ENCODE results near the gene LYST. TPM values are rescaled to one million over a fixed set of nuclear protein-coding genes. Genes with fewer than 3 reads are reported as not detected.

LYST gene
- total and polyA plus RNA-seq, 4 experiments from 2014 or later = 4.2 to 35.2 (median 21.0) TPM

DNA sequence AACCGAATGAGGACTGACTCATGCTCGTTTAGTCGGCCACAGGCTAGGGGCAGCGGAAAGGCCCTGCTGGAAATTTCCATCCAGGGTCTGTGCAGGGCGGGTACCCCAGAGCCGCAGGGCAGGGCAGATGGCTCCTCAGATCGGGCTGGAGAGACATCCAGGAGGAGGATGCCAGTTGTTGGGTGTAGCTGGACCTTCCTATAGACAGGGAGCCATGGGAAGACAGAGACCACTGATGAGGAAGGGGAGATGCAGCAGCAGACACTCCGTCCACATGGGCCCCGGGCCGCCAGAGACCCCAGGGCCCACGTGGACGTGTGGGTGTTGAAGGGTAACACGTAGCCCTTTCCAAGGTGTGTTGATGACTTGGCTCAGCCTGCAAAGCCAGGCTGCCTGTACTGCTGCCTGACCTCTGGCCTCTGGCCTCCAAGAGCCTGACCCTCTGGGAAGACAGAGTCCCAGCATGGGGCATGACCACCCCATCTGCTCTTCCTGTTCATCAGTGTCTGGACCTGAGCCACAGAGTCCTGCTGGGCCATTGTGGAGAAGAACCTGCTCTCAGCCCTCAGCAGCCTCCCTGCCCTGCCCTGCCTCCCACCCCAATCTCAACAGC, 221.9 kb downstream of the LYST start:
- peaks cover 0 to 2% of the 10 kb centered on the region in 2 donors for H3K36me3 Mint-ChIP-seq
- peak overlapping the region in 2 of 7 donors; percentile 40 to 67 for H3K27ac Mint-ChIP-seq
- intact Hi-C loops (cut with micrococcal nuclease) = loop anchor here (5.0 kb wide), 2 partner anchors 142 to 223 kb away; partner anchors contain the start of genes B3GALNT2 and LYST
- peaks cover 21 to 51% (median 33%) of the 10 kb centered on the region in 4 donors for H3K4me1 Mint-ChIP-seq
- H3K4me3 ChIP-seq (ENCODE audit: low read length in 2 of 2) = no peak overlapping the region
- H3K4me3 Mint-ChIP-seq = no peak overlapping the region
- no peaks in the 10 kb centered on the region for H3K9me3 ChIP-seq (ENCODE audit: control insufficient read depth in 1 of 2, low read length in 2 of 2)
- H3K27me3 ChIP-seq (ENCODE audit: insufficient read depth, low read length) = peaks cover 9% of the 10 kb centered on the region
- H3K4me1 ChIP-seq (ENCODE audit: insufficient read depth, low read length) = peaks cover 35% of the 10 kb centered on the region
- no peaks in the 10 kb centered on the region for H3K9me3 Mint-ChIP-seq
- no peak for DNase-seq
- H3K36me3 ChIP-seq (ENCODE audit: insufficient read depth, low read length) = no peaks in the 10 kb centered on the region
- peaks cover 4 to 17% of the 10 kb centered on the region in 2 donors for H3K27me3 Mint-ChIP-seq
- POLR2A ChIA-PET (ENCODE audit: partially characterized antibody) = no interaction called here
- no peak overlapping the region for H3K27ac ChIP-seq (ENCODE audit: low read depth, low read length)
- CTCF ChIA-PET (ENCODE audit: partially characterized antibody) = no interaction called here

DNA sequence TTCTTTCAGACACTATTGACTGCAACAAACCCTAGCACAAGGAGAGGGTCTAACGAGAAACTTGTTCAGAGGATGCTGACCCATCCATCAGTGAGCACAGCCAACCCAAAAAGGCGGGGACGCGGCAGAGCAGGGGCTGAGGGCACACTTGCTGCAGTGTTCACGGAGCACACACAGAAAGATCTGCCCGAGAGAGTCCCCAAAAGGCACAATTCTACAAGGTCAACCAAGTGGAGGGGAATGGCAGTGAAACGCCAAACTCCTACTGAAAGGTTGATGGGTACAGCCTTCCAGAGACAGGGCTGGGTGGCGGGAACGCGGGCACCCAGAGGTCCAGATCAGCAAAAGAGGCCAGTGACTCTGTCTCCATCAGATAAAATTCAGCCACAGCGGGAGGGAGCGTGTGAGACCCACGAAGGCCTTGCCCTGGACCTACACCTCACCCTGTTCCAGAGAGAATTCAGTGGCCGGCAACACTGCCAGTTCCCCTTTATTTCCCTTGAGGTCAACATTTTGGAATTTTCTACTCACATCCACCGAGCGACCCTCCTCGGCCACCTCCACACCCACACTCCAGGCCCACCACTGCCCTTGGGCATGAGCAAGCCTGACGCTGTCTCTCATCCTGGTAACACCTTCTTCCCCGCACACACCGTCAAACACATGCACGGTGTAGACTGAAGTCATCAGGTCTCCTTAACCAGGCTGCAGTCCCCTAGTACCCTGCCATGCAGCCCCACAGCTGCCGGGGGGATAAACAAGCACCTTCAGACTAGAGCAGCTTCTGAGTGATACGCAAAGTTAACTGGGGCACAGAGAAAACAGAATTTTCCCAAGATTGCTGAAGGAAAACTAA, 222.6 kb downstream of the LYST start:
- Histone ChIP-seq H3K27me3 (ENCODE audit: insufficient read depth, low read length) (peaks cover 9% of the 10 kb centered on the region), H3K27ac (ENCODE audit: low read depth, low read length) (no peak overlapping the region), H3K4me1 (ENCODE audit: insufficient read depth, low read length) (peaks cover 32% of the 10 kb centered on the region), H3K9me3 (ENCODE audit: control insufficient read depth in 1 of 2, low read length in 2 of 2) (no peaks in the 10 kb centered on the region), H3K4me3 (ENCODE audit: low read length in 2 of 2) (no peak overlapping the region), H3K36me3 (ENCODE audit: insufficient read depth, low read length) (no peaks in the 10 kb centered on the region)
- Mint-ChIP-seq H3K36me3 (peaks cover 0 to 2% of the 10 kb centered on the region in 2 donors), H3K4me1 (peaks cover 21 to 50% (median 32%) of the 10 kb centered on the region in 4 donors), H3K27me3 (peaks cover 4 to 16% of the 10 kb centered on the region in 2 donors), H3K9me3 (no peaks in the 10 kb centered on the region), H3K4me3 (peak overlapping the region in 3 of 8 donors; percentile 24 to 70 (median 28)), H3K27ac (peak overlapping the region in 5 of 7 donors; percentile 84 to 99 (median 93))
- no peak for DNase-seq
- POLR2A ChIA-PET (ENCODE audit: partially characterized antibody) = interaction anchor here (0.6 to 1.5 kb wide), 2 partner anchors 30 to 331 kb away, joined by 3 to 4 read pairs; no protein-coding TSS in a partner anchor
- CTCF ChIA-PET (ENCODE audit: partially characterized antibody) = no interaction called here
- intact Hi-C loops (cut with micrococcal nuclease) = loop anchor here (2.0 to 5.0 kb wide), 2 partner anchors 142 to 355 kb away; partner anchors contain the start of gene B3GALNT2

DNA sequence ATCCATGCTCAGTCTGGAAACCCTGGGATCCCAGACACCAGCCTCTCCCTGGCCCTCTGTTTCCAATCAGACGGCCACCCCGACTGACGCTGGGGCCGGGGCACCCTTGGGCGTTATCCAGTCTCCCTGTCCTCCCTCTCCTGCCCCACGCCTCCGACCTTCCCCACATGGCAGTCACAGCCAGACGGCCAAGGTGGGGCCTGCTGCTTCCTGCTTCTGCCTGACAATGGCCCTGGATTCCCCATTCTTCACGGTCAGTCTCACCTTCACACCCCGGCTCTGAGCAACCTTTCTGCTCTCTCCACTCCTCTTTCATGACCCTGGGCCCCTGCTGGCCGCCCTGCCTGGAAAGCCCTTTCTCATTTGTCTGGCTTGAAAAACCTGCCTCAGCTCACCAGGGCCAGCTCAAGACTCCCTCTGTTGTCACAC, 223.7 kb downstream of the LYST start:
- H3K27me3 Mint-ChIP-seq = peaks cover 0 to 6% of the 10 kb centered on the region in 2 donors
- H3K36me3 Mint-ChIP-seq = peaks cover 0 to 2% of the 10 kb centered on the region in 2 donors
- intact Hi-C loops (cut with micrococcal nuclease) = loop anchor here (2.0 to 5.0 kb wide), 2 partner anchors 141 to 356 kb away; partner anchors contain the start of gene B3GALNT2
- Histone ChIP-seq H3K36me3 (ENCODE audit: insufficient read depth, low read length) (no peaks in the 10 kb centered on the region), H3K27ac (ENCODE audit: low read depth, low read length) (peak overlapping the region; percentile 66), H3K4me3 (ENCODE audit: low read length in 2 of 2) (no peak overlapping the region), H3K27me3 (ENCODE audit: insufficient read depth, low read length) (peaks cover 2% of the 10 kb centered on the region), H3K9me3 (ENCODE audit: control insufficient read depth in 1 of 2, low read length in 2 of 2) (no peaks in the 10 kb centered on the region), H3K4me1 (ENCODE audit: insufficient read depth, low read length) (peaks cover 23% of the 10 kb centered on the region)
- ChIA-PET POLR2A (ENCODE audit: partially characterized antibody) (interaction anchor here (0.6 to 1.5 kb wide), 3 partner anchors 32 to 332 kb away, joined by 3 to 4 read pairs (median 3); no protein-coding TSS in a partner anchor), CTCF (ENCODE audit: partially characterized antibody) (no interaction called here)
- no peak for DNase-seq
- H3K4me3 Mint-ChIP-seq = peak overlapping the region in 7 of 8 donors; percentile 70 to 94 (median 88)
- H3K27ac Mint-ChIP-seq = peak overlapping the region; percentile 85 to 99 (median 95)
- peaks cover 18 to 39% (median 27%) of the 10 kb centered on the region in 4 donors for H3K4me1 Mint-ChIP-seq
- no peaks in the 10 kb centered on the region for H3K9me3 Mint-ChIP-seq

DNA sequence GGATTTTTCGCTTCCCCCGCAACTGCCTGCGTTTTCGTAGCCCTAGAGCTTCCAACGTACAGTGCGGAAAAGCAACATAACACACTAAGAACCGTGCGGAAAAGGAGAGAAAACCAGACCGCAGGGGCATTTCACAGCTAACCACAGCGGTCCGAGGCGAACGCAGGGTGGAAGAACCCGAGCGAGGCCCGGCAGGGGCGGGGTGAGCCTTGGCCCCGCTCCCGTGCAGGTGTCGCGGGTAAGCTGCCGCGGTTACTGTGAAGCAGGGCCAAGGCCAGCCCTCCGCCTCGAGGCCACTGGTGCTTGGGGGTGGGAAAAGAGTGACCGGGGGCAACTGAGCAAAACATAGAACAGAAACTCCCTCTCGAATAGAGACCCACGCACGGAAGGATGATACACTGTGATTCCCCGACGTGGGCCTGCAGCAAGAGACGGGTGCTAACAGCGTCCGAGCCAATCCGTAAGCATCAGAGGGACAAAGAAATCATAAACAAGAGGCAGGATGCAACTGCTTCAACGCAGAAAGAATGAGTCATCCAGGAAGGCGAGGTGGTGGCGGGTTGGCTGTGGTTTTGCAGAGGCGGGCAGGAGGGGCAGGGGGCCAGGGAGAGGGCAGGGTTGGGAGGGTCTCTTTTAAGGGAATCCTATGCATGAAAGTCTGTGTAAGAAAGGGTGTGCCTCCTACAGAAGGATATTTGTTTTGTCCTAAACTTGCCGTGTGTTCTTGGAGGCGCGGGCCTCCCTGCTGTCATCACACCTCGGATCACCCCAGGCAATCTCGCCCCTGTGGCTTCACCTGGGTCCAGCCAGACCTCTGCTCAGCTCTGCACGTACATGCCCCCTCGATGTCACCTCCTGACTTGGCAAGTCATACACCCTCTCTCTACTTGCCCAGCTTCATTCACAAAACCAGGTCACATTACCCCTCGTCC, 224.4 kb downstream of the LYST start:
- DNase-seq = peak; percentile 67 to 93 (median 76)
- Histone ChIP-seq H3K4me1 (ENCODE audit: insufficient read depth, low read length) (peaks cover 23% of the 10 kb centered on the region), H3K9me3 (ENCODE audit: control insufficient read depth in 1 of 2, low read length in 2 of 2) (no peaks in the 10 kb centered on the region), H3K27me3 (ENCODE audit: insufficient read depth, low read length) (no peaks in the 10 kb centered on the region), H3K4me3 (ENCODE audit: low read length in 2 of 2) (peak overlapping the region; percentile 9 to 49), H3K27ac (ENCODE audit: low read depth, low read length) (peak overlapping the region; percentile 66), H3K36me3 (ENCODE audit: insufficient read depth, low read length) (no peaks in the 10 kb centered on the region)
- Mint-ChIP-seq H3K4me1 (peaks cover 18 to 39% (median 27%) of the 10 kb centered on the region in 4 donors), H3K27me3 (peaks cover 0 to 4% of the 10 kb centered on the region in 2 donors), H3K36me3 (peaks cover 0 to 2% of the 10 kb centered on the region in 2 donors), H3K4me3 (peak overlapping the region; percentile 70 to 94 (median 88)), H3K9me3 (no peaks in the 10 kb centered on the region), H3K27ac (peak overlapping the region; percentile 85 to 99 (median 95))
- ChIA-PET POLR2A (ENCODE audit: partially characterized antibody) (interaction anchor here (0.6 to 1.9 kb wide), 5 partner anchors 32 to 226 kb away, joined by 3 to 12 read pairs (median 3); partner anchors contain the start of gene B3GALNT2), CTCF (ENCODE audit: partially characterized antibody) (interaction anchor here (1.6 to 2.1 kb wide), 2 partner anchors 42 to 138 kb away, joined by 5 to 9 read pairs; partner anchors contain the start of gene B3GALNT2)
- intact Hi-C loops (cut with micrococcal nuclease) = loop anchor here (2.0 to 5.0 kb wide), 2 partner anchors 140 to 357 kb away; partner anchors contain the start of gene B3GALNT2

DNA sequence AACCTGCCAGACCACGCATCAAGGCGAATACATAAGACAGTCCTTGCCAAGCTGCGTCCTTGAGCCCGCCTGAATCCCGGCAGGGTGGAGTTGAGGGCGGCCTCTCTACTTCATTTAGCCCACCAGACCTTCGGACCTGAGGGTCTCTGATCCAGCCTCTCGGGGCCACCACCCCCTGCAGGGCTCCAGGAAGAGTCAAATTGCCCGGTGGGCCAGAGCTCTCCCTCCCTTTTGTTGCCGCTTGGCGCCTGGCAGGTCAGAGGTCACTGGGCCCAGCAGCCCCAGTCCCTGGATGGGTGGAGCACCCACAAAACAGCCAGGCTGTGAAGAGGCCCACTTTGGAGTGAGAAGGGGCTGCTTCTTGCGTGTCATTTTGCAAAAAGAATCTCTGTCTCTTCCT, 226.1 kb downstream of the LYST start:
- Histone ChIP-seq H3K27me3 (ENCODE audit: insufficient read depth, low read length) (no peaks in the 10 kb centered on the region), H3K36me3 (ENCODE audit: insufficient read depth, low read length) (no peaks in the 10 kb centered on the region), H3K4me1 (ENCODE audit: insufficient read depth, low read length) (peaks cover 23% of the 10 kb centered on the region), H3K27ac (ENCODE audit: low read depth, low read length) (no peak overlapping the region), H3K9me3 (ENCODE audit: control insufficient read depth in 1 of 2, low read length in 2 of 2) (no peaks in the 10 kb centered on the region), H3K4me3 (ENCODE audit: low read length in 2 of 2) (no peak overlapping the region)
- CTCF ChIA-PET (ENCODE audit: partially characterized antibody) = interaction anchor here (1.6 to 2.1 kb wide), 2 partner anchors 40 to 136 kb away, joined by 5 to 9 read pairs; partner anchors contain the start of gene B3GALNT2
- peaks cover 18 to 39% (median 25%) of the 10 kb centered on the region in 4 donors for H3K4me1 Mint-ChIP-seq
- H3K36me3 Mint-ChIP-seq = peaks cover 0 to 2% of the 10 kb centered on the region in 2 donors
- POLR2A ChIA-PET (ENCODE audit: partially characterized antibody) = interaction anchor here (0.7 to 1.9 kb wide), 2 partner anchors 12 to 136 kb away, joined by 3 to 12 read pairs; partner anchors contain the start of gene B3GALNT2
- intact Hi-C loops (cut with micrococcal nuclease) = loop anchor here (5.0 kb wide), 1 partner anchor 138 kb away; the partner anchor contains the start of gene B3GALNT2
- no peak for DNase-seq
- H3K27me3 Mint-ChIP-seq = no peaks in the 10 kb centered on the region
- peak overlapping the region in 2 of 8 donors; percentile 29 to 45 for H3K4me3 Mint-ChIP-seq
- H3K9me3 Mint-ChIP-seq = no peaks in the 10 kb centered on the region
- H3K27ac Mint-ChIP-seq = peak overlapping the region in 4 of 7 donors; percentile 29 to 85 (median 74)

Data from CD4-positive, alpha-beta memory T cell (primary cell).